GM23338 (cell line): ENCODE data around the gene INPP5D. TPM values are rescaled to one million over a fixed set of nuclear protein-coding genes. Genes with fewer than 3 reads are reported as not detected.

Source experiments
- ATAC-seq: fragments of 200-7000 bp; cut with Tn5 transposase; 3 replicates; pipeline ENCODE4 v1.9.1; 2020
- DNase-seq: peaks from one replicate; pipeline ENCODE4 v3.0.0-alpha.2; 2015; ENCODE audit warnings: low spot score
- H2AFZ ChIP-seq: fragments of 200-600 bp; sonication (generic); 2 replicates; pipeline ENCODE4 v1.8.0; 2016; ENCODE audit warnings: antibody characterized with exemption, mild to moderate bottlenecking, moderate library complexity
- H3F3A ChIP-seq: fragments of 200-600 bp; sonication (generic); replicated peaks from 2 replicates; pipeline ENCODE4 v1.8.0; 2017; ENCODE audit warnings: antibody characterized with exemption, mixed run types, low read depth
- H3K27ac ChIP-seq: fragments of 200-600 bp; sonication (generic); 2 replicates; pipeline ENCODE4 v1.6.1; 2016; ENCODE audit warnings: low read depth
- H3K27me3 ChIP-seq: fragments of 200-600 bp; sonication (generic); 2 replicates; pipeline ENCODE4 v1.8.0; 2016; ENCODE audit warnings: mild to moderate bottlenecking, mixed run types, moderate library complexity; ENCODE audit not compliant: insufficient read depth
- H3K36me3 ChIP-seq: fragments of 200-600 bp; sonication (generic); 2 replicates; pipeline ENCODE4 v1.8.0; 2016; ENCODE audit warnings: mild to moderate bottlenecking; ENCODE audit not compliant: insufficient read depth
- H3K4me1 ChIP-seq: fragments of 200-600 bp; sonication (generic); 2 replicates; pipeline ENCODE4 v1.8.0; 2016; ENCODE audit warnings: mild to moderate bottlenecking, moderate library complexity; ENCODE audit not compliant: insufficient read depth
- H3K4me2 ChIP-seq: fragments of 200-600 bp; sonication (generic); 2 replicates; pipeline ENCODE4 v1.7.1; 2017; ENCODE audit warnings: mixed run types
- H3K4me3 ChIP-seq: fragments of 200-600 bp; sonication (generic); 2 replicates; pipeline ENCODE4 v1.6.1; 2016; ENCODE audit warnings: mixed run types
- H3K79me2 ChIP-seq: fragments of 200-600 bp; sonication (generic); replicated peaks from 2 replicates; pipeline ENCODE4 v1.8.0; 2017; ENCODE audit warnings: mild to moderate bottlenecking; ENCODE audit not compliant: insufficient read depth
- H3K9me2 ChIP-seq: fragments of 200-600 bp; sonication (generic); 2 replicates; pipeline ENCODE4 v1.8.0; 2017; ENCODE audit not compliant: insufficient read depth
- H4K20me1 ChIP-seq: fragments of 200-600 bp; sonication (generic); replicated peaks from 2 replicates; pipeline ENCODE4 v1.8.0; 2017; ENCODE audit warnings: mild to moderate bottlenecking; ENCODE audit not compliant: insufficient read depth
- H3K27ac Mint-ChIP-seq: 2 replicates; pipeline ENCODE4 v1.8.0; 2020; ENCODE audit warnings: inconsistent platforms, mild to moderate bottlenecking, moderate library complexity, mixed read lengths
- H3K27me3 Mint-ChIP-seq: 3 replicates; pipeline ENCODE4 v1.8.0; 2022; ENCODE audit warnings: low read depth, mild to moderate bottlenecking, moderate library complexity, mixed read lengths, inconsistent platforms; ENCODE audit not compliant: insufficient read depth, poor library complexity
- H3K36me3 Mint-ChIP-seq: 3 replicates; pipeline ENCODE4 v1.8.0; 2021; ENCODE audit warnings: low read depth, mild to moderate bottlenecking, inconsistent platforms, moderate library complexity, mixed read lengths
- H3K4me1 Mint-ChIP-seq: 3 replicates; pipeline ENCODE4 v1.8.0; 2020; ENCODE audit warnings: mild to moderate bottlenecking, inconsistent platforms, mixed read lengths
- H3K4me3 Mint-ChIP-seq: 3 replicates; pipeline ENCODE4 v1.8.0; 2021; ENCODE audit warnings: moderate library complexity, mild to moderate bottlenecking, inconsistent platforms, mixed read lengths
- H3K9me3 Mint-ChIP-seq: 3 replicates; pipeline ENCODE4 v1.8.0; 2020; ENCODE audit warnings: moderate library complexity, mild to moderate bottlenecking, inconsistent platforms, mixed read lengths
- CREB1 ChIP-seq: fragments of 250-450 bp; sonication (Bioruptor Pico); IDR thresholded peaks from 2 replicates; pipeline ENCODE4 v1.5.0; 2020; ENCODE audit warnings: low read depth, mild to moderate bottlenecking, moderate library complexity
- EZH2 ChIP-seq: fragments of 200-600 bp; sonication (generic); IDR thresholded peaks from one replicate; pipeline ENCODE4 v1.8.0; 2017; ENCODE audit warnings: antibody characterized with exemption, mild to moderate bottlenecking, low read depth; ENCODE audit not compliant: unreplicated experiment
- JUNB ChIP-seq: IDR thresholded peaks from one replicate; pipeline ENCODE4 v1.6.1; 2016; ENCODE audit warnings: antibody characterized with exemption; ENCODE audit not compliant: unreplicated experiment
- NANOG ChIP-seq: IDR thresholded peaks from 2 replicates; pipeline ENCODE4 v1.6.1; 2016; ENCODE audit warnings: antibody characterized with exemption, borderline replicate concordance
- POLR2AphosphoS5 ChIP-seq: IDR thresholded peaks from 2 replicates; pipeline ENCODE4 v1.6.1; 2016; ENCODE audit warnings: antibody characterized with exemption, low read depth
- REST ChIP-seq: IDR thresholded peaks from one replicate; pipeline ENCODE4 v1.6.1; 2018; ENCODE audit warnings: antibody characterized with exemption; ENCODE audit not compliant: unreplicated experiment
- ZNF114 ChIP-seq: fragments of 250-450 bp; sonication (Bioruptor Pico); IDR thresholded peaks from 2 replicates; pipeline ENCODE4 v1.5.0; 2020; ENCODE audit warnings: mild to moderate bottlenecking, moderate library complexity
- ZNF331 ChIP-seq: fragments of 250-450 bp; sonication (Bioruptor Pico); IDR thresholded peaks from 2 replicates; pipeline ENCODE4 v1.5.0; 2020; ENCODE audit warnings: low read depth, mild to moderate bottlenecking, moderate library complexity
- ZNF462 ChIP-seq: fragments of 250-450 bp; sonication (Bioruptor Pico); IDR thresholded peaks from 2 replicates; pipeline ENCODE4 v1.5.0; 2020; ENCODE audit warnings: mild to moderate bottlenecking, moderate library complexity
- polyA plus RNA-seq: library from polyadenylated mRNA; unstranded; fragments of >200 nt; fragmentation: Nextera tagmentation; extraction: Ambion mirVana; gene quantifications from 2 replicates; pipeline ENCODE4 v1.2.1, GENCODE V29; 2016
- total RNA-seq: library from RNA; depleted of rRNA; stranded (reverse); fragments of >200 nt; shearing (Covaris generic); gene quantifications from 2 replicates; pipeline ENCODE4 v1.2.3, GENCODE V29; 2014
- TF ChIP-seq, protein P1 (sequence below): IDR thresholded peaks from 2 replicates; pipeline ENCODE4 v1.6.1; 2016; ENCODE audit warnings: antibody characterized with exemption
- TF ChIP-seq, protein P2 (sequence below), 2 experiments: fragments of 200-600 bp in 1 of 2; sonication (generic) in 1 of 2; conservative IDR thresholded peaks; 2 replicates each; pipeline versions ENCODE4 v1.5.1 to v1.6.1; 2016 to 2017; ENCODE audit warnings: antibody characterized with exemption in 2 of 2, low read depth in 2 of 2, mild to moderate bottlenecking in 2 of 2, moderate library complexity in 1 of 2

The INPP5D gene
- total and polyA plus RNA-seq, 2 experiments from 2014 or later, result 6.6 to 8.3 TPM

DNA sequence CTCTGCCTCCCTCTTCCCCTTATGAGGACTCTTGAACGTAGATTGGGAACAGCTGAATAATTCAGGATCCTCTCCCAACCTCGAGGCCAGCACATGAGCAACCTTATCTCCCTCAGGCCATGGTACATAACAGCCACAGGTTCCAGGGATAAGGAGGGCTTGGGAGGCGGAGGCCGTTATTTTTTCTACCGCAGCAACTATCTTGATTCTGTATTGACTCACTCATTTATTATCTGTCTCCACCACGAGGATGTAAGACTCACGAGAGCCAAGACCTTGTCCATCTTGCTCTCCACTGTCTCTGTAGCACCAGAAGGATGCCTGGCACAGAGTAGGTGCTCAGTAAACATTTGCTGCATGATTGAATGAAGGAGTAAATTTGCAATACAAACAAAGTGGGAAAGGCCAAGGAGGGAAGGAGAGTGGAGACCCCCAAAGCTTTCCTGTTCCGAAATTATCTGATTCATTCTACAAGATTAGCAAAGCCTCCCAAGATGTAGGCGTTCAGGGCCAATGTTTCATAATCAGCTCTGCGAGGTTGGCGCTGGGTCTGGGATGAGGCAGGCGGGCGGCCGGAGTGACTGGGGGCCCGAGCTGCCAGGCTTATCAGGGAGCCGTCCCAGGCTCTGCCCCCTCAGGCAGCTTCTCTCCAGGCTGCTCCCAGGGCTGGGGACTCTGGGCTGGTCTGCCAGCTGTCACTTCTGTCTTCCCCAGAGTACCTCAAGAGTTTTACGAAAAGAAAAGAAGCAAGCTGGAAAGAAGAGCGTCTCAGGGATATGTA is 31.6 kb downstream of the INPP5D start (continued):
- TF ChIP-seq EZH2 (no peak), JUNB (no peak), ZNF331 (CRISPR knock-in tag) (no peak), ZNF114 (CRISPR knock-in tag) (no peak)
- TF ChIP-seq, protein P1, sequence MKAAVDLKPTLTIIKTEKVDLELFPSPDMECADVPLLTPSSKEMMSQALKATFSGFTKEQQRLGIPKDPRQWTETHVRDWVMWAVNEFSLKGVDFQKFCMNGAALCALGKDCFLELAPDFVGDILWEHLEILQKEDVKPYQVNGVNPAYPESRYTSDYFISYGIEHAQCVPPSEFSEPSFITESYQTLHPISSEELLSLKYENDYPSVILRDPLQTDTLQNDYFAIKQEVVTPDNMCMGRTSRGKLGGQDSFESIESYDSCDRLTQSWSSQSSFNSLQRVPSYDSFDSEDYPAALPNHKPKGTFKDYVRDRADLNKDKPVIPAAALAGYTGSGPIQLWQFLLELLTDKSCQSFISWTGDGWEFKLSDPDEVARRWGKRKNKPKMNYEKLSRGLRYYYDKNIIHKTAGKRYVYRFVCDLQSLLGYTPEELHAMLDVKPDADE, result no peak

DNA sequence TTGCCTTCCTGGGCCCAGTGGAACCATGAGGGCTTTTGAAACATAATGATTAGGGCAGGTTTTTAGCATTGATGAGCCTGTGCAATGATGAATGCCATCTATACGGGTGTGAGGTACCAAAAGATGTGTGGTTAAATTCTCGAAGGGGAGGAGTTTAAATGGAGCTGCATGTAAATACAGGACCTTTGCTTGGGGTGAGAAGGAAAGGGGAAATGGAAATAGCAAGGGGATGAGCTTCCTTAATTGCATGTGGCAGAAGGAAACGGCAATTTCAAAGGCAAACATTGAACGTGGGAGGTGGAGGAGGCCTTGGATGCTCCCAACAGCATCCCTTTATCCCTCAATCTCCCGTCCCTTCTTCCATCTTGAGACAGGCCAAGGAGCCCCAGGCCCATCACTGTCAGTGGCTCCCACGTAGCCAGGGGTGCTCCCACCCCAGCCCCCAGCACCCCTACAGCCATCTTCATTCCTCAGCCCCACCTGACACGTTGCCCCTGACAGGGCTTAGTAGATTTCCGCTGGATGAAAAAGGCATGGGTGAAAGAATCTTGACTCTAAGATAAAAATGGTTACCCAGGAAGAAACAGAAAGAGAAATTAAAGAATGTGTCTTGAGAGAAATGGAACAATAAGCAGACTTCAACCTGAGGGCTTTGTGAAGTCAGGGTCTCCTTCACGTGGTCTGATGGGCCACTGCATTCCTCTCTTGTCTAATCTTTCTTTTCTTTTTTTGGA is 32.5 kb downstream of the INPP5D start:
- Histone ChIP-seq H3K4me1 (no peaks in the 10 kb centered on the region), H3K79me2 (no peaks in the 10 kb centered on the region), H3K36me3 (no peaks in the 10 kb centered on the region), H4K20me1 (no peaks in the 10 kb centered on the region), H3K9me2 (no peaks in the 10 kb centered on the region), H3K27me3 (no peaks in the 10 kb centered on the region), H3K4me3 (no peak overlapping the region), H3K4me2 (no peak overlapping the region), H3K27ac (no peak overlapping the region), H2AFZ (no peak overlapping the region), H3F3A (no peaks in the 10 kb centered on the region)
- Mint-ChIP-seq H3K9me3 (no peaks in the 10 kb centered on the region), H3K4me3 (no peak overlapping the region), H3K27ac (no peak overlapping the region), H3K27me3 (no peaks in the 10 kb centered on the region), H3K36me3 (no peaks in the 10 kb centered on the region), H3K4me1 (peaks cover 6% of the 10 kb centered on the region; the same call in 1 of the 3 replicates)
- DNase-seq (no peak), ATAC-seq (no peak)
- TF ChIP-seq ZNF462 (CRISPR knock-in tag) (no peak), NANOG (no peak), CREB1 (CRISPR knock-in tag) (no peak), POLR2AphosphoS5 (no peak), REST (no peak)
- TF ChIP-seq, protein P2, sequence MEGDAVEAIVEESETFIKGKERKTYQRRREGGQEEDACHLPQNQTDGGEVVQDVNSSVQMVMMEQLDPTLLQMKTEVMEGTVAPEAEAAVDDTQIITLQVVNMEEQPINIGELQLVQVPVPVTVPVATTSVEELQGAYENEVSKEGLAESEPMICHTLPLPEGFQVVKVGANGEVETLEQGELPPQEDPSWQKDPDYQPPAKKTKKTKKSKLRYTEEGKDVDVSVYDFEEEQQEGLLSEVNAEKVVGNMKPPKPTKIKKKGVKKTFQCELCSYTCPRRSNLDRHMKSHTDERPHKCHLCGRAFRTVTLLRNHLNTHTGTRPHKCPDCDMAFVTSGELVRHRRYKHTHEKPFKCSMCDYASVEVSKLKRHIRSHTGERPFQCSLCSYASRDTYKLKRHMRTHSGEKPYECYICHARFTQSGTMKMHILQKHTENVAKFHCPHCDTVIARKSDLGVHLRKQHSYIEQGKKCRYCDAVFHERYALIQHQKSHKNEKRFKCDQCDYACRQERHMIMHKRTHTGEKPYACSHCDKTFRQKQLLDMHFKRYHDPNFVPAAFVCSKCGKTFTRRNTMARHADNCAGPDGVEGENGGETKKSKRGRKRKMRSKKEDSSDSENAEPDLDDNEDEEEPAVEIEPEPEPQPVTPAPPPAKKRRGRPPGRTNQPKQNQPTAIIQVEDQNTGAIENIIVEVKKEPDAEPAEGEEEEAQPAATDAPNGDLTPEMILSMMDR (conservative IDR thresholded peaks at IDR 0.05; ENCODE audit: low read depth in 2 of 2), result no peak
